Keratinocyte (primary cell): ENCODE results near the gene TUBA3D. TPM values are rescaled to one million over a fixed set of nuclear protein-coding genes. Genes with fewer than 3 reads are reported as not detected.
"Not testable (repeated sequence)": the region's sequence is repeated elsewhere in the genome, so short reads cannot be mapped to it uniquely, and the experiment has no call there.

Source experiments
- DNase-seq: peaks from one replicate; pipeline ENCODE4 v3.0.0-alpha.2; 2011; ENCODE audit warnings: low read depth, missing footprints, low spot score
- FAIRE-seq: peaks from 2 replicates; lab custom pipeline; 2011; peaks lifted over from hg19 to GRCh38; lab: Jason Lieb, UNC
- H2AFZ ChIP-seq: 2 replicates; pipeline ENCODE4 v1.6.0; 2012; ENCODE audit warnings: low read length, control low read depth, inconsistent platforms; ENCODE audit not compliant: control insufficient read depth
- H3K27ac ChIP-seq: 2 replicates; pipeline ENCODE4 v1.5.1; 2011; ENCODE audit warnings: low read length; ENCODE audit not compliant: control insufficient read depth, insufficient read depth
- H3K27me3 ChIP-seq: 3 replicates; pipeline ENCODE4 v1.6.0; 2011; ENCODE audit warnings: low read length; ENCODE audit not compliant: control insufficient read depth, insufficient read depth; ENCODE audit errors: extremely low read depth
- H3K36me3 ChIP-seq, 2 experiments: 2 replicates in 1 of 2; 3 replicates in 1 of 2; pipeline ENCODE4 v1.5.1; 2011; ENCODE audit warnings: low read length in 2 of 2, mild to moderate bottlenecking in 1 of 2; ENCODE audit not compliant: control insufficient read depth in 2 of 2, insufficient read depth in 2 of 2; ENCODE audit errors: extremely low read depth in 1 of 2
- H3K4me1 ChIP-seq: 3 replicates; pipeline ENCODE4 v1.5.1; 2011; ENCODE audit warnings: low read length; ENCODE audit not compliant: control insufficient read depth, insufficient read depth; ENCODE audit errors: extremely low read depth
- H3K4me2 ChIP-seq: 3 replicates; pipeline ENCODE4 v1.6.0; 2011; ENCODE audit warnings: low read depth, low read length; ENCODE audit not compliant: control insufficient read depth, insufficient read depth; ENCODE audit errors: extremely low read depth
- H3K4me3 ChIP-seq, 3 experiments: fragments of 200-600 bp in 1 of 3; sonication (generic) in 1 of 3; 2 replicates in 2 of 3; 3 replicates in 1 of 3; pipeline ENCODE4 v1.5.1; 2011 to 2016; ENCODE audit warnings: low read length in 3 of 3, mild to moderate bottlenecking in 3 of 3, control low read depth in 2 of 3, inconsistent platforms in 1 of 3, low read depth in 1 of 3, mixed read lengths in 1 of 3, mixed run types in 1 of 3, moderate library complexity in 1 of 3; ENCODE audit not compliant: control insufficient read depth in 2 of 3, insufficient read depth in 2 of 3; ENCODE audit errors: extremely low read depth in 1 of 3
- H3K79me2 ChIP-seq: 2 replicates; pipeline ENCODE4 v1.6.0; 2012; ENCODE audit warnings: low read length; ENCODE audit not compliant: control insufficient read depth, insufficient read depth
- H3K9ac ChIP-seq: 3 replicates; pipeline ENCODE4 v1.6.0; 2011; ENCODE audit warnings: low read length; ENCODE audit not compliant: control insufficient read depth, insufficient read depth; ENCODE audit errors: extremely low read depth
- H3K9me1 ChIP-seq: 3 replicates; pipeline ENCODE4 v1.6.0; 2011; ENCODE audit warnings: low read length; ENCODE audit not compliant: control insufficient read depth, insufficient read depth; ENCODE audit errors: extremely low read depth
- H3K9me3 ChIP-seq: 2 replicates; pipeline ENCODE4 v1.5.1; 2012; ENCODE audit warnings: low read depth, low read length; ENCODE audit not compliant: control insufficient read depth
- H4K20me1 ChIP-seq: 3 replicates; pipeline ENCODE4 v1.6.0; 2011; ENCODE audit warnings: low read length; ENCODE audit not compliant: control insufficient read depth, insufficient read depth; ENCODE audit errors: extremely low read depth
- EZH2 ChIP-seq: IDR thresholded peaks from one replicate; pipeline ENCODE4 v1.6.1; 2012; ENCODE audit warnings: inconsistent platforms, mild to moderate bottlenecking, low read length, moderate library complexity
- dilution Hi-C: fragments of 300-500 bp; cut with MboI; formaldehyde crosslinking; loops from one replicate; pipeline ENCODE4 v1.7.0; 2020; ENCODE audit warnings: low sequenced_read_pairs; ENCODE audit not compliant: extremely low pct_ligation_motif_present
- polyA plus RNA-seq, 5 experiments: library from polyadenylated mRNA; depleted of rRNA in 3 of 5; stranded (reverse) in 3 of 5; stranded (forward) in 1 of 5; unstranded in 1 of 5; fragments of >200 nt; gene quantifications; 1 replicate in 1 of 5; 2 replicates in 3 of 5; 3 replicates in 1 of 5; pipeline versions ENCODE4 v1.2.1 to v1.2.3, GENCODE V29; 2011 to 2012; ENCODE audit warnings: missing spikeins in 2 of 5, low read depth in 1 of 5, low replicate concordance in 1 of 5

TUBA3D gene
- polyA plus RNA-seq, 1 donor (not counting 4 experiments of a cell fraction or from before 2014, with no cell fraction given): not detected

DNA sequence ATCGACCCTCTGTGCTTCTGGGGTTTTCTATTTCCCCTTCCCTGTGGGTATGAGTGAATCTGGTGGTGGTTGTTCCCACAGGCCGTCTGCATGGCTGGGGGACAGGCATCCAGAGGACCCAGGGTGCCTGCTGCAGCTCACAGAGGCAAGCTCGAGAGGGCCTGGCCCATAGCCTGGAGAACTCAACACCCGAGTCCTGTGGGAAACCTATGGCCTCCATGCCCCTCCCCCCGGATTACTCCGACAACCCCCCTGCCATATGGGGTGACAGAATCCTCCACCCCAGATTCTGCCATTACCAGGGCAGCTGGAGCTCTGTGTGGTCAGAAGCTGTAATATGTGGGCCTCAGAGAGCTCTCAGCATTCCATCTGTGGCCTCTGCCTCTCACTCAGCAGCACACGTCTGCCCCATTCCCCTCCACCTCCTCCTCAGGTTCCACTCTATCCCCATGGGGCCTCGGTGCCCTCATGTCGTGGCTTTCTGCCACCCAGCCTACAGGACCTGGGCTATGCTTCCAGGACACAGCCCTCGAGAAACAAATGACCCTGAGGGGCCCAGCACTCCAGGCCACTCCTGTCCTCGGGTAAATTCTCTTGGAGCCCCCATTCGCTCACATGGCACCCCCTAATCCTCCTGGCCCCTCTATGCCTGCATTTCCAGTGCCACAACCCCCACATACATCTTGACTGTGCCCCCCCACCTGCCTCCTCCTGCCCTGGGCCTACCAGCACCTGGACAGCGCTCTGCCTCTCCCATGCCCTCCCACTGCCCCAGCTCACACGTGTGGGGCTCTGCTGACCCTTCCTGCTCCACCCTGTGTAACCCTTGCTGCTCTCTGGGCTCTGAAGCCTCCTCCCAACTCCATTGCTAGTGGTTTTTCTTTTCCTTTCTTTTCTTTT, 12.6 kb downstream of the TUBA3D start:
- Histone ChIP-seq H3K79me2 (peaks cover 54% of the 10 kb centered on the region), H3K9ac (no peak overlapping the region), H3K4me1 (peaks cover 5% of the 10 kb centered on the region), H3K9me1 (no peaks in the 10 kb centered on the region), H3K36me3 (peaks cover 0 to 4% of the 10 kb centered on the region in 2 experiments), H2AFZ (no peak overlapping the region), H3K4me3 (no peak overlapping the region), H3K9me3 (no peaks in the 10 kb centered on the region), H3K27ac (no peak overlapping the region), H4K20me1 (no peaks in the 10 kb centered on the region), H3K27me3 (no peaks in the 10 kb centered on the region), H3K4me2 (no peak overlapping the region)
- no peak for TF ChIP-seq EZH2
- dilution Hi-C loops: no loop called here
- FAIRE-seq: no peak
- no peak for DNase-seq

DNA sequence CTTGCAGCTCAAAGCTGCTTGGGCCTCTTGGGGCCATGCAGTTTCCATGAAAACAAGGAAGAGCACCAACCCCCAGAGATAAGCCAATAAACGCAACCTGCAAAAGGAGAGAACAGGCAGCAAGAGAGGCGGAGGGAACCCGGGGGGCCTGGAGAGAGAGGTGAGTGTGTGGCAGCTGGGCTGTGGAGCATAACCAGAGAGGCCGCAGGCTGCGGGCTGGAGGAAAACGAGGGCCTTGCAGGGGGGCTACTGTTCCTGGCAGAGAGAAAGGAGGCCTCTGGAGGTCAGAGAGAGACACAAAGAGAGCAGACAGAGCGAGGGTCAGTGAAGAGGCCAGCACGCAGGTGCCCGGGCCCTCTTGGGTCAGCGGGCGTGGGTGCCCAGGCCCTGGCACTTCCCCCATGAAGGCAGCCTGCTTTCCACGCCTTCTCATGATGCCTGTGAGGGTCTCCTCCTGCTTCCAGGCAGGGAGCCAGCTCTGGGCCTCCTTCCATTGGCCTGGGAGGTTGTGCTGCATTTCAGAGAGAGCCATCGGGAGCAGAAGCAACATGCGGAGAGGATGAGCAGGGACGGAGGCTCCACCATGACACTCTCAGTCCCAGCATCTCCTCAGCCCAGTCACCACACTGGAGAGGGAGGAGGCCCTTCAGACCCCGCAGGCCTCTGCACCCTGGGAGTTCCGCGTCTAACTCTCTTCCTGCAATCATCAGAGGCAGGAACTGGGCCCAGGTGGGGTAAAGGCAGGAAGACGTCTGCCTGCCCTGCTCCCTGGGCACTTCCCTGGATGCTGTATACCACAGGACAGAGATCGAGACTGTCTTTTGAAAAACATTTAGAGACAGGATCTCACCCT, 14.9 kb downstream of the TUBA3D start:
- Histone ChIP-seq H3K79me2 (peaks cover 75% of the 10 kb centered on the region), H2AFZ (peak overlapping the region; percentile 81), H3K9ac (peak overlapping the region; percentile 79), H3K4me2 (peak overlapping the region; percentile 81), H3K4me3 (peak overlapping the region; percentile 75 to 82 (median 76)), H3K27ac (peak overlapping the region; percentile 60)
- H4K20me1 ChIP-seq, dilution Hi-C loops, H3K36me3 ChIP-seq, H3K27me3 ChIP-seq, H3K9me1 ChIP-seq, H3K9me3 ChIP-seq, DNase-seq, H3K4me1 ChIP-seq: not testable (repeated sequence)
- FAIRE-seq: peak; percentile 32

DNA sequence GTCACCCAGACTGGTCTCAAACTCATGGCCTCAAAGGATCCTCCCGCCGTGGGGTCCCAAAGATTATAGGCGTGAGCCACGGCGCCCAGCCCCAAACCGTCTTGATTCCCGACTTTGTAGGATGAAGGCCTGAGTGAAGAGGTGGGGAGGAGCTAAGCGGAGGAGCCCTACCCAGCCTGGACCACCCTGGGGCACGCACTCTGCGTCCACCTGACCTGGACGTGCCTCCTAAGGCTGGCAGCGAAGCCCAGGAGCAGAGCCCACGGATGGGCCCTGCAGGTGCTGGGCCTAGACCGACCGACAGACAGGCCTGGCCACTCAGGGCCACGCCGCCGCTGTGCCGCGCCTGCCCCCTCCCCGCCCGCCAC, 15.5 kb downstream of the TUBA3D start:
- DNase-seq, H3K27me3 ChIP-seq, FAIRE-seq, H3K36me3 ChIP-seq, H4K20me1 ChIP-seq, H3K9me3 ChIP-seq, H3K9me1 ChIP-seq, H3K4me1 ChIP-seq, dilution Hi-C loops: not testable (repeated sequence)
- Histone ChIP-seq H2AFZ (peak overlapping the region; percentile 81), H3K79me2 (peaks cover 75% of the 10 kb centered on the region), H3K4me3 (peak overlapping the region; percentile 75 to 82 (median 76)), H3K9ac (peak overlapping the region; percentile 79), H3K4me2 (peak overlapping the region; percentile 81), H3K27ac (peak overlapping the region; percentile 60)

GRCh38 chr2:131492015-131492417, 16.1 kb downstream of the TUBA3D start, which contains the start of gene MZT2A:
MZT2A (minus strand) TSS chr2:131492397; CDS start chr2:131492376, 21 bp downstream.
- H3K79me2 ChIP-seq: peaks cover 76% of the 10 kb centered on the region
- H3K27me3 ChIP-seq, dilution Hi-C loops, H3K4me1 ChIP-seq, H3K9me3 ChIP-seq, FAIRE-seq, H3K36me3 ChIP-seq, H3K9me1 ChIP-seq, H4K20me1 ChIP-seq, DNase-seq: not testable (repeated sequence)
- peak within 1 kb of the TSS; percentile 86 for H3K27ac ChIP-seq
- peak within 1 kb of the TSS; percentile 97 for H3K9ac ChIP-seq
- peak within 1 kb of the TSS; percentile 98 for H2AFZ ChIP-seq
- H3K4me2 ChIP-seq: peak within 1 kb of the TSS; percentile 85
- H3K4me3 ChIP-seq: peak within 1 kb of the TSS; percentile 82 to 91 (median 82)
